Common myeloid progenitor, CD34-positive (primary cell): ENCODE measurements around the gene TRIOBP. TPM values are rescaled to one million over a fixed set of nuclear protein-coding genes. Genes with fewer than 3 reads are reported as not detected.

Experiments used
- CTCF ChIA-PET: fragments of 350-600 bp; sonication (Branson Sonifier 250); formaldehyde crosslinking; loops from one replicate; lab custom pipeline; 2021; ENCODE audit warnings: antibody characterized with exemption; lab: Charles Lee
- POLR2A ChIA-PET: fragments of 350-600 bp; sonication (Branson Sonifier 250); formaldehyde crosslinking; loops from one replicate; lab custom pipeline; 2021; ENCODE audit warnings: antibody characterized with exemption; lab: Charles Lee
- DNase-seq, 3 donors: peaks; one replicate each; pipeline versions ENCODE4 v3.0.0 to v3.0.0-alpha.2; 2013
- H3K27ac ChIP-seq, 2 experiments: 1 replicate in 1 of 2; 2 replicates in 1 of 2; pipeline ENCODE4 v1.7.0; 2013; ENCODE audit warnings: inconsistent platforms in 2 of 2, low read length in 2 of 2, mild to moderate bottlenecking in 2 of 2, low read depth in 1 of 2, moderate library complexity in 1 of 2; ENCODE audit not compliant: severe bottlenecking in 2 of 2, insufficient read depth in 1 of 2, poor library complexity in 1 of 2
- H3K27me3 ChIP-seq, 5 experiments: replicated peaks in 2 of 5; 1 replicate in 3 of 5; 2 replicates in 2 of 5; pipeline versions ENCODE4 v1.6.1 to v1.7.0; 2013; ENCODE audit warnings: low read length in 4 of 5, mild to moderate bottlenecking in 2 of 5, moderate library complexity in 2 of 5, inconsistent platforms in 1 of 5; ENCODE audit not compliant: insufficient read depth in 5 of 5, control insufficient read depth in 4 of 5
- H3K36me3 ChIP-seq, 4 experiments: 1 replicate in 2 of 4; 2 replicates in 2 of 4; pipeline versions ENCODE4 v1.6.1 to v1.7.0; 2013; ENCODE audit warnings: low read length in 3 of 4, control low read depth in 1 of 4, mild to moderate bottlenecking in 1 of 4; ENCODE audit not compliant: control insufficient read depth in 4 of 4, insufficient read depth in 4 of 4
- H3K4me1 ChIP-seq, 4 experiments: 1 replicate in 3 of 4; 2 replicates in 1 of 4; pipeline versions ENCODE4 v1.6.1 to v1.7.1; 2013; ENCODE audit warnings: low read length in 3 of 4, mild to moderate bottlenecking in 3 of 4, control low read depth in 1 of 4, inconsistent platforms in 1 of 4, moderate library complexity in 1 of 4; ENCODE audit not compliant: control insufficient read depth in 4 of 4, insufficient read depth in 4 of 4; ENCODE audit errors: control extremely low read depth in 1 of 4
- H3K4me3 ChIP-seq, 7 experiments: 1 replicate in 4 of 7; 2 replicates in 3 of 7; pipeline versions ENCODE4 v1.5.1 to v1.7.0; 2013; ENCODE audit warnings: mild to moderate bottlenecking in 7 of 7, low read length in 6 of 7, moderate library complexity in 6 of 7, inconsistent platforms in 2 of 7, low read depth in 2 of 7, control low read depth in 1 of 7; ENCODE audit not compliant: insufficient read depth in 4 of 7, control insufficient read depth in 1 of 7; ENCODE audit errors: extremely low read depth in 1 of 7
- H3K9me3 ChIP-seq, 5 experiments: 1 replicate in 4 of 5; 2 replicates in 1 of 5; pipeline versions ENCODE4 v1.6.1 to v1.7.1; 2013; ENCODE audit warnings: low read length in 4 of 5, mild to moderate bottlenecking in 2 of 5, inconsistent platforms in 1 of 5, low read depth in 1 of 5, moderate library complexity in 1 of 5; ENCODE audit not compliant: control insufficient read depth in 4 of 5, insufficient read depth in 2 of 5; ENCODE audit errors: control extremely low read depth in 1 of 5
- WGBS: methylation state at CpG from one replicate; pipeline ENCODE4 v1.1.5; 2013; ENCODE audit not compliant: insufficient coverage; 5-methylcytosine and 5-hydroxymethylcytosine counted together
- polyA plus RNA-seq: library from polyadenylated mRNA; unstranded; fragments of 120-200 nt; gene quantifications from one replicate; pipeline ENCODE4 v1.2.1, GENCODE V29; 2013

Gene TRIOBP, protein sequence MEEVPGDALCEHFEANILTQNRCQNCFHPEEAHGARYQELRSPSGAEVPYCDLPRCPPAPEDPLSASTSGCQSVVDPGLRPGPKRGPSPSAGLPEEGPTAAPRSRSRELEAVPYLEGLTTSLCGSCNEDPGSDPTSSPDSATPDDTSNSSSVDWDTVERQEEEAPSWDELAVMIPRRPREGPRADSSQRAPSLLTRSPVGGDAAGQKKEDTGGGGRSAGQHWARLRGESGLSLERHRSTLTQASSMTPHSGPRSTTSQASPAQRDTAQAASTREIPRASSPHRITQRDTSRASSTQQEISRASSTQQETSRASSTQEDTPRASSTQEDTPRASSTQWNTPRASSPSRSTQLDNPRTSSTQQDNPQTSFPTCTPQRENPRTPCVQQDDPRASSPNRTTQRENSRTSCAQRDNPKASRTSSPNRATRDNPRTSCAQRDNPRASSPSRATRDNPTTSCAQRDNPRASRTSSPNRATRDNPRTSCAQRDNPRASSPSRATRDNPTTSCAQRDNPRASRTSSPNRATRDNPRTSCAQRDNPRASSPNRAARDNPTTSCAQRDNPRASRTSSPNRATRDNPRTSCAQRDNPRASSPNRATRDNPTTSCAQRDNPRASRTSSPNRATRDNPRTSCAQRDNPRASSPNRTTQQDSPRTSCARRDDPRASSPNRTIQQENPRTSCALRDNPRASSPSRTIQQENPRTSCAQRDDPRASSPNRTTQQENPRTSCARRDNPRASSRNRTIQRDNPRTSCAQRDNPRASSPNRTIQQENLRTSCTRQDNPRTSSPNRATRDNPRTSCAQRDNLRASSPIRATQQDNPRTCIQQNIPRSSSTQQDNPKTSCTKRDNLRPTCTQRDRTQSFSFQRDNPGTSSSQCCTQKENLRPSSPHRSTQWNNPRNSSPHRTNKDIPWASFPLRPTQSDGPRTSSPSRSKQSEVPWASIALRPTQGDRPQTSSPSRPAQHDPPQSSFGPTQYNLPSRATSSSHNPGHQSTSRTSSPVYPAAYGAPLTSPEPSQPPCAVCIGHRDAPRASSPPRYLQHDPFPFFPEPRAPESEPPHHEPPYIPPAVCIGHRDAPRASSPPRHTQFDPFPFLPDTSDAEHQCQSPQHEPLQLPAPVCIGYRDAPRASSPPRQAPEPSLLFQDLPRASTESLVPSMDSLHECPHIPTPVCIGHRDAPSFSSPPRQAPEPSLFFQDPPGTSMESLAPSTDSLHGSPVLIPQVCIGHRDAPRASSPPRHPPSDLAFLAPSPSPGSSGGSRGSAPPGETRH (N-terminal part only)
- 34.8 TPM for polyA plus RNA-seq

DNA sequence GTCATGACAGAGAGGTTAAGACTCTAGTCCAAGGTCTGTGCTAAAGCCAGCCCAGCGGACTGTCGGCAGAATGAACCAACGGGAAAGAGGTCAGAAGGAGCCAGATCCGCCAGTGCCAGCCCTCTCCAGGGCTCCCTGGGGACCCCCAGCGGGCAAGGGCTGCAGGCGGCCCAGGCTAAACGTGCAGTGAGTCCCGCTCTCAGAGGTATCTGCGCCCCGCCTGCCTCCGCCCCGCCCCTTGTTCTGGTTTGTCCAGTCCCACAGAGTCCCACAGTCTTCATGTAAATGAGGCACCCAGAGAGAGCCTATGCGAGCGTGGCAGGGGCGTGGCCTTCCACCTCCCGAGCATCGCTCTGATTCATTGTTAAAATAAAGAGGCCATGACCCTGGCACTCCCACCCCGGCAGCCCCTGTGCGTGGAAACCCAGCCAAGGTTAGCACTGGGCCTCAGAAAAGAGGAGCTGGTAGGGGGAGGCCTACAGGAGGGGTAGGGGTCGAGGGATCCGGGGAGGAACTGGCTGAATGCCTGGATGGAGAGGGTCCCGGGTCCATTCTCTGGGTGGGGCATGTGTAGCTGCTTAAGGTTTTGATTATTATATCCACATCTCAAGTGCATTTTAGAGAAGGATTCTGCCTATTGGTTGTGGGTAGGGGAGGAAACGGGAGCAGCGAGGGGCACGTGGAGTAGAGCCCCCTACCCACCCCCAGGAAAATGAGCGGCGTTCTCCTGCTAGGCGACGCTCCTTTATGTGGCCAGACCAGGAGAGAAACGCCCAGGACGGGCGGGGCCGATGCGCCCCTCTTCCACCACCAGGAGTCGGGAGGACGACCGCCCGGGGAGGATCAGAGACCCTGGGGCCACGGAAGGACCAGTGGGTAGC is at the start of gene TRIOBP:
TRIOBP (plus strand) TSS at position 392 of the 881 bp plus-strand sequence. CDS start 4,318 bp downstream, outside the sequence.
- ChIA-PET CTCF (interaction anchor here (0.7 to 2.6 kb wide), 10 partner anchors 10 to 70 kb away, joined by 3 to 18 read pairs (median 5); partner anchors contain the start of gene NOL12), POLR2A (interaction anchor here (1.1 kb wide), 1 partner anchor 35 kb away, joined by 3 read pairs; no protein-coding TSS in a partner anchor)
- Histone ChIP-seq H3K4me3 (peak within 1 kb of the TSS in 5 of 7 experiments; percentile 23 to 59 (median 36)), H3K4me1 (peaks cover 0 to 22% (median 7%) of the 10 kb centered on the region in 4 experiments), H3K36me3 (peaks cover 1 to 19% (median 16%) of the 10 kb centered on the region in 4 experiments), H3K9me3 (no peaks in the 10 kb centered on the region), H3K27ac (no peak within 1 kb of the TSS), H3K27me3 (no peaks in the 10 kb centered on the region)
- WGBS: 22% methylated on average over 31 of the region's 39 CpGs
- DNase-seq: peak; percentile 95 to 98 (median 98)

DNA sequence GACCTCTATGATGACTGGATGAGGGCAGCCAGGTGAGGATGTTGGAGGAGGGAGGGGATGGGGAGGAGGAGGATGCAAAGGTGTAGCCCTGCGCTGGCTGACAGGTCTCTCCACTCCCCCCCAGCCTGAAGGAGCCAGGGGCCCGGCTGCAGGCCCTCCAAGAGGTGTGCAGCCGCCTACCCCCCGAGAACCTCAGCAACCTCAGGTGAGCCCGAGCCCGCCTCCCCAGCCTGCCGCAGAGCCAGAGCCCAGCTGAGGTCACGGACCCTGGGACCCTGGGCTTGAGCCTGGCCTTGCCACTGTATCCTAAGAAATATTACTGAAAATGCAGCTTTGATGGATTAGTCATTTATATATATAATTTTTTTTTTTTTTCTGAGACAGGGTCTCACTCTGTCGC is 49.5 kb upstream of the TRIOBP start:
- H3K27ac ChIP-seq: no peak overlapping the region
- H3K36me3 ChIP-seq: peaks cover 6 to 79% (median 47%) of the 10 kb centered on the region in 4 experiments
- no peaks in the 10 kb centered on the region for H3K9me3 ChIP-seq
- CTCF ChIA-PET: interaction anchor here (26.6 to 39.6 kb wide), 2 partner anchors 10 to 20 kb away, joined by 672 read pairs; partner anchors contain the start of genes LGALS1, NOL12, PDXP and SH3BP1
- H3K27me3 ChIP-seq: no peaks in the 10 kb centered on the region
- DNase-seq: no peak
- 95% methylated on average over 4 of the region's 9 CpGs for WGBS
- no peak overlapping the region for H3K4me3 ChIP-seq
- H3K4me1 ChIP-seq: peaks cover 0 to 14% (median 3%) of the 10 kb centered on the region in 4 experiments
- POLR2A ChIA-PET: no interaction called here

DNA sequence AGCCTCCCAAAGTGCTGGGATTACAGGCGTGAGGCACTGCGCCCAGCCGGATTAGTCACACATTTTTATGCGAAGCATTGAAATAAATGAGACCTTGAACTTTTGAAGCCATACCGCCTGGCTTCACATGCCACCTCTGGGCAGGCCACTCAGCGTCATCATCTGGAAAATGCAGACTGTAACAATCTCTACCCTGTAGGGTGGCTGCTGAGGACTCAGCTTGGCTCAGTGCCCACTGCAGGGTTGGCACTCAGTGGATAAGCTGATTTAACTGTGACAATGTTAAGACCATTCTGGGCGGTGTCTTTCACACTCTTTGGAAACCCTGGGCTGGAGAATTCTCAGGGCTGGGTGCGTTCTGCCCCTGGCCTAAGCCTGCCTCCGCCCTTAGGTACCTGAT is 48.9 kb upstream of the TRIOBP start:
- Histone ChIP-seq H3K9me3 (no peaks in the 10 kb centered on the region), H3K27ac (no peak overlapping the region), H3K27me3 (no peaks in the 10 kb centered on the region), H3K4me3 (no peak overlapping the region), H3K36me3 (peaks cover 6 to 74% (median 43%) of the 10 kb centered on the region in 4 experiments), H3K4me1 (peaks cover 0 to 8% (median 3%) of the 10 kb centered on the region in 4 experiments)
- CTCF ChIA-PET: interaction anchor here (26.6 to 39.6 kb wide), 2 partner anchors 10 to 19 kb away, joined by 672 read pairs; partner anchors contain the start of genes LGALS1, NOL12, PDXP and SH3BP1
- DNase-seq: peak in 1 of 3 donors; percentile 45
- POLR2A ChIA-PET: no interaction called here
- over 99% methylated on average over 7 of the region's 9 CpGs for WGBS

DNA sequence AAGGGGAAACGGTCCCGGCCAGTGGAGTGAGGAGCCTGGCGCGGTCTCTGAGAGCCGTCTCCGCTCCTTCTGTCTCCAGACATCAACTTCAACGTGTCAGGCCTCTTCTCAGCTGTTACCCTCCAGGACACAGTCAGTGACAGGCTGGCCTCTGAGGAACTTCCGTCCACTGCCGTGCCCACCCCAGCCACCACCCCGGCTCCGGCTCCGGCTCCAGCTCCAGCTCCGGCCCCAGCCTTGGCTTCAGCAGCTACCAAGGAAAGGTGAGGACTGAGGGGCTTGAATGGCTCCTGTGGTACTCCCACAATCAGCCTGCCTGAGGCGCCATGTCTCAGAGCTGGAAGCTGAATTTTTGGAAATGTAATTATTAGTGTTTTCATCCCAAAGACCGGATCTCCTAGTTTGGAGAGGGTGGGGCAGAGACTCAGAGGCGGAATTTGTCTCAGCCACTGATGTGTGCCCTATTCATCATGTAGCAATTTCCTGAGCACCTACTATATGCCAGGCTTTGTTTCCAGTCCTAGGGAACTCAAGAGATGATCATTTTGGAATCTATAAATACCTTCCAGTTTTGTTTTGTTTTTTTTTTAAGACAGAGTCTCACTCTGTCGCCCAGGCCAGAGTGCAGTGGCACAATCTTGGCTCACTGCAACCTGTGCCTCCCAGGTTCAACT is 46.2 kb upstream of the TRIOBP start:
- POLR2A ChIA-PET: no interaction called here
- no peak for DNase-seq
- no peaks in the 10 kb centered on the region for H3K27me3 ChIP-seq
- no peaks in the 10 kb centered on the region for H3K9me3 ChIP-seq
- peaks cover 6 to 64% (median 40%) of the 10 kb centered on the region in 4 experiments for H3K36me3 ChIP-seq
- H3K4me1 ChIP-seq: no peaks in the 10 kb centered on the region
- CTCF ChIA-PET: interaction anchor here (26.6 to 39.6 kb wide), 2 partner anchors 13 to 16 kb away, joined by 672 read pairs; partner anchors contain the start of genes LGALS1, NOL12, PDXP and SH3BP1
- WGBS: 98% methylated on average over 16 of the region's 17 CpGs
- no peak overlapping the region for H3K4me3 ChIP-seq
- H3K27ac ChIP-seq: no peak overlapping the region

DNA sequence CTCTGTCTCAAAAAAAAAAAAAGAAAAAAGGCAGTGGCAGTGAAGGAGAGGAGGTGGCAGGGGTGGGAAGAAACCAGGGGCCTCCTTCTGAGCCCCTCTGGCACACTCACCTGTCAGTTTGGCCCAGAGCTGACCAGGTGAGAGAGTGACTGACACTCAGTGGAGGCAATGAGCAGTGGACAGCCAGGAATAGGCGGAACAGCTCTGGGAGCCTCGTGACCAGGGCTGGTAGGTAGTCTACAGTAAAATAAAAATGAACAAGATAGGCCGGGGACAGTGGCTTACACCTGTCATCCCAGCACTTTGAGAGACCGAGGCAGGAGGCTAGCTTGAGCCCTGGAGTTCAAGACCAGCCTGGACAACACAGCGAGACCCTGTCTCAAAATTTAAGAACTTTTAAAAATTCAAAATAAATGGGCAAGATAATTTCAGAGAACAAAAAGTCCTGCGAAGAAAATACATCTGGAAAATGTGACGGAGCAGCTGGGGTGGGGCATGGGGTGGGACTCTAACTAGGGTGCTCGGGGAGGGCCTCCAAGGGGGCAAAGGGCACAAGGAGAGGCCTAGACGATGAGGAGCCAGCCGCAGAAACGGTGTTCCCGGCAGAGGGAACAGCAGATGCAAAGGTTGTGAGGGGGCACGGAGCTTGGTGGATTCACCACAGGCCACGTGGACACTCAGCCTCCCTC is 42.1 kb upstream of the TRIOBP start:
- CTCF ChIA-PET: interaction anchor here (1.0 to 39.6 kb wide), 3 partner anchors 17 to 50 kb away, joined by 3 to 672 read pairs (median 494); partner anchors contain the start of genes LGALS1, NOL12 and SH3BP1

More for the DNA sequence above, 42.1 kb upstream of the TRIOBP start:
- Histone ChIP-seq H3K4me3 (no peak overlapping the region), H3K27me3 (no peaks in the 10 kb centered on the region), H3K36me3 (peaks cover 4 to 37% (median 24%) of the 10 kb centered on the region in 4 experiments), H3K27ac (no peak overlapping the region), H3K9me3 (no peaks in the 10 kb centered on the region), H3K4me1 (peaks cover 7 to 18% (median 17%) of the 10 kb centered on the region in 4 experiments)
- 92% methylated on average over 12 of the region's 14 CpGs for WGBS
- no peak for DNase-seq
- POLR2A ChIA-PET: no interaction called here
